HL-60 (cell line): ENCODE measurements around the gene PARP2.

Experiments
- DNase-seq, 2 experiments: peaks; one replicate each; pipeline ENCODE4 v3.0.0-alpha.2; 2010 to 2020; ENCODE audit warnings: low read depth in 1 of 2, low spot score in 1 of 2
- H3K27ac ChIP-seq: fragments of 250-450 bp; sonication (Bioruptor Pico); replicated peaks from 2 replicates; pipeline ENCODE4 v1.5.1; 2020; ENCODE audit warnings: mild to moderate bottlenecking, moderate library complexity
- H3K27me3 ChIP-seq: fragments of 250-450 bp; sonication (Bioruptor Pico); 2 replicates; pipeline ENCODE4 v1.5.1; 2021; ENCODE audit warnings: mild to moderate bottlenecking, moderate library complexity; ENCODE audit not compliant: insufficient read depth, poor library complexity, severe bottlenecking
- H3K4me3 ChIP-seq: replicated peaks from 2 replicates; pipeline ENCODE4 v1.5.1; 2011; ENCODE audit warnings: mild to moderate bottlenecking, control low read depth, low read length; ENCODE audit not compliant: insufficient read depth
- CTCF ChIP-seq: IDR thresholded peaks from one replicate; pipeline ENCODE4 v1.5.1; 2011; ENCODE audit warnings: low read length, control low read depth, inconsistent platforms; ENCODE audit not compliant: insufficient read depth
- GABPA ChIP-seq: IDR thresholded peaks from 2 replicates; pipeline ENCODE4 v1.6.1; 2012; ENCODE audit warnings: low read depth
- POLR2AphosphoS5 ChIP-seq: IDR thresholded peaks from 2 replicates; pipeline ENCODE4 v1.6.1; 2012; ENCODE audit warnings: low read depth
- REST ChIP-seq: IDR thresholded peaks from 2 replicates; pipeline ENCODE4 v1.6.1; 2012; ENCODE audit warnings: low read depth; ENCODE audit not compliant: insufficient replicate concordance
- SPI1 ChIP-seq: IDR thresholded peaks from 2 replicates; pipeline ENCODE4 v1.6.1; 2012; ENCODE audit warnings: low read depth, mild to moderate bottlenecking, borderline replicate concordance

PARP2 gene

GRCh38 chr14:20386276-20386855 lies 42.9 kb downstream of the PARP2 start:
- TF ChIP-seq GABPA: no peak
- TF ChIP-seq CTCF: no peak
- TF ChIP-seq POLR2AphosphoS5: no peak
- no peak for TF ChIP-seq SPI1
- no peak for TF ChIP-seq REST
- H3K27me3 ChIP-seq: no peaks in the 10 kb centered on the region
- no peak for DNase-seq
- H3K27ac ChIP-seq: no peak overlapping the region
- H3K4me3 ChIP-seq: no peak overlapping the region

- peak; percentile 51 to 83 for DNase-seq
- peak overlapping the region; percentile 45 for H3K27ac ChIP-seq
- no peak for TF ChIP-seq REST
- no peak for TF ChIP-seq POLR2AphosphoS5
- TF ChIP-seq CTCF: no peak
- peak; percentile 80; the same call in 1 of the 2 replicates for TF ChIP-seq SPI1
- H3K4me3 ChIP-seq: no peak overlapping the region
- no peaks in the 10 kb centered on the region for H3K27me3 ChIP-seq
These were observed 44.1 kb downstream of the PARP2 start for GRCh38 chr14:20387576-20387975.

GRCh38 chr14:20388159-20388558 lies 44.7 kb downstream of the PARP2 start:
- no peak for TF ChIP-seq REST
- no peak for TF ChIP-seq SPI1
- TF ChIP-seq GABPA: no peak
- no peak for TF ChIP-seq CTCF
- TF ChIP-seq POLR2AphosphoS5: no peak
- DNase-seq: no peak
- H3K27ac ChIP-seq: peak overlapping the region; percentile 45; the same call in 1 of the 2 replicates

More at GRCh38 chr14:20388159-20388558, 44.7 kb downstream of the PARP2 start:
- no peaks in the 10 kb centered on the region for H3K27me3 ChIP-seq
- no peak overlapping the region for H3K4me3 ChIP-seq
